Stromal cell of bone marrow (primary cell): ENCODE results near the gene KLHL15.
"Not testable (repeated sequence)": the region's sequence is repeated elsewhere in the genome, so short reads cannot be mapped to it uniquely, and the experiment has no call there.

Source experiments
- DNase-seq: peaks from one replicate; pipeline ENCODE4 v3.0.0-alpha.2; 2012; ENCODE audit warnings: low read depth

KLHL15 gene

DNA sequence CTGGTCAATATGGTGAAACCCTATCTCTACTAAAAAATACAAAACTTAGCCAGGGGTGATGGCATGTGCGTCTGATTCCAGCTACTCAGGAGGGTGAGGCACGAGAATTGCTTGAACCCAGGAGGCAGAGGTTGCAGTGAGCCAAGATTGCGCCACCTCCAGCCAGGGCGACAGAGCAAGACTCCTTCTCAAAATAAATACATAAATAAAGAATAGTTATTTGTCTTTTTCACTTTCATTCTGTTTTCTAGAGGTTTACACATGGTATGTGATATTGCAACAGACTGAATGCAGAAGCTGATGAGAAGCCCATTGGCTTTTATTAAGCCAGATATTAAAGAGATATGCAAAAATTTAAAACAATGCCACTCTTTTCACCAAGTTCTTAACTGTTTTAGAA, 8.2 kb downstream of the KLHL15 start:
- no peak for DNase-seq

DNA sequence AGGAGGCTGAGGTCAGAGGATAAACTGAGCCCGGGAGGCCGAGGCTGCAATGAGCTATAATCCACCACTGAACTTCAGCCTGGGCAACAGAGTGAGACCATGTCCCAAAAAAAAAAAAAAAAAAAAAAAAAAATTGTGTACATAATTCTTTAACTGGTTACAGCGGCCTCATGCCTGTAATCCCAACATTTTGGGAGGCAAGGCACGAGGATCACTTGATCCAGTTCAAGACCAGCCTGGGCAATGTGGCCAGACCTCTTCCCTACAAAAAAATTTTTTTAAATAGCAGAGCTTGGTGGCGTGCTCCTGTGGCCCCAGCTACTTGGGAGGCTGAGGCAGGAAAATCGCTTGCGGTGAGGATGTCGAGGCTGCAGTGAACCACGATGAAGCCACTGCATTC, 9.3 kb downstream of the KLHL15 start:
- DNase-seq, result no peak

DNA sequence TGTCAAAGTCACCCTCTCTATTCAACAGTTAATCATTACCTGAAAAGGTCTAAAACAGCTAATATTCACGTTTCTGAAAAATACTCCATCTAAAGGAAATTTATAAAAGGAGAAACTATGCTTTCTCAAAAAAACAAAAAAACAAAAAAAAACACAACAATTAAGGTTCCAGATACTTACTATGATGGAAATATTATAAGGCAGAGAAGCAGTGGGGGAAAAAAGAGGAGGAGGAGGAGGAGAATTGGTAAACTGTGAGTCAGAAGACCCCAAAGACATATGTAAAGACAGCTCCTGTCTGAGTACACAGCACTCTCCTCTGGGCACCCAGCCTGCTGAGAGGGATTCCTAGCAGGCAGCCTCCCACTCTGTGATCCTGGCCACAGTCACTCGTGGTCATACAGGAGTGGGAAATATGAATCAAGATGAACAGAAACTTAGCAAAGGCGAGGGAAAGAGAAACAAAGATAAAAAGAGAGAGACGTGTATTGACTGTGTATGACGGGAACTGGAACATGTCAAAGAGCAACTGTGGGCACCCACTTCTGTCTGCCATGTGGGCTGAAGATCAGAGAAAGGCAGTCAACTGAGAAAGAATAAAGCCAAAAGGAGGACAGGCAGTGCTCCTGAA, 12.5 kb downstream of the KLHL15 start:
- DNase-seq, result no peak

DNA sequence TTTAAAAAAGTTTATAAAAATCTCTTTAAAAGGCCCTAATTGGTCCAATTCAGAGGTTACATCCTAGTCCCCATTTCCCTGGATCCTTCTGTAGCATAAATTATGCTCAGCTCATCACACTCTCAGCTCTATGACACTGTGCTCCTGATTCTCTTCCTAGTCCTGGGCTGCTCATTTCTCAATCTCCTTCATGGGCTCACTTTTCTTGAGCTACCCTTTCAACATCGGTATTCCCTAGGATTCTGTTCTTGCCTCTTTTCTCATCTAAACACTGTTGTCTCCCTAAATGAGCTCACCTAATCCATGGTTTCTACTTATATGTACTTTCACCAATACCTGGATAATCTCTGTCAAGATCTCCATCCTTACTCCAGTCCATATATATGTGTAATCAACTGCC, 14.7 kb downstream of the KLHL15 start:
- no peak for DNase-seq

DNA sequence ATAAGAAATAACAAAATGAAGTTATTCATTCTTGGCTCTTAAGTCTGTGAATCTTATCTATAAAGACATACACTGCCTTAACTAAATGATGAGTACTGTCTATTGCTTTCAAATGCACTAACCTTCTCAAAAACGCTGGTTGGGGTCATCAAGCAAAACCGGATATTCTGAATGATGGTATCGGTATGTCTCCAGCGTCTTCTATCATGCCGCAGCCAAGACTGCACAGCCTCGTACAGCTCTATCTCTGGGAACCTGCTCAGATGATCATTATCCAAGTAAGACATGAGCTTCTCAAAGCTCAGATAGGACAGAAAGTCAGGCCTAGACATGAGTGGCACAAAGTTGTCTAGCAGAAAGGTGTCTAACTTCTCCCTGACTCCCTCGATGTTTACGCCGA, 21.1 kb downstream of the KLHL15 start:
- DNase-seq, result no peak

DNA sequence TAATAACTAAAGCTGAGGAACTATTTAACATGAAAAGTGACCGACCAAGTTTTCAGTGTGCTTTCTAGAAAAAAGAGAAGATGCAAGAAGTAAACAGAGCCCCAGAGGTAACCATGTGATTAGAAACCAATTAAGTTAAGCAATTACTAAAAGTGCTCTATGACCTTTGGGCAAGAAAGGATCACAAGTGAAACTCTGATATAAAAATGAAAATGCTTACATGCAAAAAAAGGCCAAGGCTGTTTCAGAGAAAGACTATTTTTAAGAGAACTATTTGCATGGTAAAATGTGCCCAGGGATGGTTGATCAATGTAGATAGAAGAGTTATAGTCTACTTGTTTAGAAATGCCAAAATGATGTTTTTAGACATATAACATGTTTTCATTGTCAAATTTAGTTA, 22.0 kb downstream of the KLHL15 start:
- no peak for DNase-seq

DNA sequence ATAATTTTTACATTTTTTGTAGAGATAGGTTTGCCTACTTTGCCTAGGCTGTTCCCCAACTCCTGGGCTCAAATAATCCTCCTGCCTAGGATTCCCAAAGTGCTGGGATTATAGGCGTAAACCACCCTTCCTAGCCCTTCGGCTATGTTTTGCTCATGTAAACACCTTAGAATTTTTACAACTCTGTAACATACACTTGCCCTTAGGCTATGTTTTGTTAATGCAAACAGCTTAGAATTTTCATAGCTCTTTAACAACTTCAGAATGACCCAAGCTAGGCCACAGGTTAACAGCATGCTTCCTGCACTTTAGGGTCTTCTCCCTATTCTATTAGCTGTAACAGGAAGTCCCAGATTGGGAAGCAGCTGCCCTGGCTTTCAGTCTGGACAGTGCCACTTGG, 24.2 kb downstream of the KLHL15 start:
- no peak for DNase-seq

DNA sequence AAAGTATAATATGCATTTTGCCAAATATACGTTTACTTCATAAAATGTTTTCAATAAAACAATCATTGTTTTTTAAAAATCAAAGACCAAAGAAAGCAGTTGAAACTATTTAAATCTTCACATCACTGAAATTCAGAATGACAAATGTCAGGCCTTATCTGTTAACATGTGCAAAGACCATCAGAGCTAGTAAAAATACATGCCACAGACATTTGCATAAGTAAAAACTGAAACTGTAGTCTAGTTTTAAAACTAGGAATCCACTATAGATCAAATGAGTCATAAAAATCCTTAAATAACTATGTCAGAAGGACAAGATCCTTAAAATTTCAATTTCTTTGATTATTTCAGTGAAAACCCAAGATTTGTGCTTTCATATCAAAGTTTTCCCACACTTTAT, 24.8 kb downstream of the KLHL15 start:
- no peak for DNase-seq

DNA sequence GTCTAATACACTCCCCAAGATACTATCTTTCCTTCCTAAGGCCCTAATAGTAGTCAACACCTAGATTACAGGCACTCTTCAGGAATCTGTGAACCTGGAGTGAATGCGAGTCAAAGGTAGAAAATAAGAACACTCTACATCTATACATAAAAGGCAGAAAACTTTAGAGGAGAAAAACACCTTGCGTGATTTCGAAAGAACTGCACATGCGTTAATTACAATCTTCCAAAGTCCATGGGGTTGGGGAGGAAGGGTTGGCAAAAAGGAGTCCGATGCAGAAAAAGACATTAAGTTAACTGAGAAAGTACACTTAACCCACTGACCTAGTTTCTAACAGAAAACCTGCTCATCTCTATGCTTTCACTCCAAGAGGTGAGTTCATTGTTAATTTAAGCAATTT, 27.3 kb downstream of the KLHL15 start:
- DNase-seq, result no peak

DNA sequence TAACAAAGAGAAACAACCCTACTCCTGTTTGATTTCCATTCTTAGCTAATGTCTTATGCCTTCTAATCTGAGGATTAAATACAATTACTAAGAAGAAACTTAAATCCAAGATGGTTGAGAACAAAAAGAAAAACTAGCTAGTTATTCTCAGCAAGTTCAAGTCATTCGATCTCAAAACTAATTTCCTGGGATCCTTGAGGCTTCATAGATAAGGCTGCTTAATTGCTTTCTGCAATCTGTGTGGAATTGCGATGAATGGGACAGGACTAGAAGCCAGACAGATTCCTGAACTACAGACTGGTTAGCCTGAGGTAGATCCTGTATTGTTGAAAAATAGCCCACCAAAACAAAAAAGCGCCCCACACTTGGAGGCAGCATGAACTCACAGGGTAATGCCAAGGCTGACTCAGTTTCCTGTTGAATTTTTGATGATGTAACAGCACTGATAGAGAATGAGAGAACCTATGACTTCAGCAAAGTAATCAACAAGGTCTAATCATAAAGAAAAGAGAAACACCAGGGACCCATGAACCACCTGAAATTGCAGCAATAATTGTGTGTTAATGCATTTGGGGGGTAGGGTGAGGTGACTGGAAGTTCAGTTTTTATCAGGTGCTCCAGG, 33.9 kb downstream of the KLHL15 start:
- no peak for DNase-seq

DNA sequence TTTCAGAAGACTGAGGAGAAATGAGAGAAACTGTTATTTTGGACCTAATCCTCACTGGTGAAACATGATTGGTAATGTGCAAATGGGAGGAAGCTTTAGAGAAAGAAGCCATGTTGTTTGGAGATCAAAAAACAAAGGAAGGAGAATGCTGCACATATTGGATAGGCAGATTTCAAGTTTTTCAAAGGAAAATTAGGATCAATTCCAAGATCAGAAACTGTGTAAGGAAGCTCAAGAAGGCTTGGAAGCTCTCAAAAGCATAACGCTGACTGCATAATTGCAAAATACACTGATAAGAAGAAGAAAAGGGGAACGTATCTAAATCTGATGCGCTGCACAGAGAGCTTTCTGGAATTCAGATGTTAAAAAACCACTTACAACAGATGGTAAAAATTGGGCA, 34.6 kb downstream of the KLHL15 start:
- no peak for DNase-seq

DNA sequence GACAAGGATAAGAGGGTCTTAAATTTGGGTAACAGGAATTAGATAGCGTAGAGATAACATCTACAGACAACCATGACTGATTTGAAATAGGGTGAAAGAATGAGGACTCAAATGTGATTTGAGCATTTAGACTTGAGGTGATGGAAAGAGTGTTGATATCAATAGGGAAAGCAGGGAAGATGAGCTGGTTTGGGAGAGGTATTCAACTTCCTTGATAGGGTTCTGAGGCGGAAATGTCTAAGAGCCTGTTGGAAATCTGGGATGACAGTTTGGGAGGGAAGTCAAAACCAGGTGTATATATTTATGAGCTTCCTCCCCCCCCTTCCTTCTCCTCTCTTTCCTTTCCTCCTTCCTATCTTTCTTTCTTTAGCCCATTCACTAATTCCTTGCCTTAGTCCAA, 36.5 kb downstream of the KLHL15 start:
- no peak for DNase-seq

DNA sequence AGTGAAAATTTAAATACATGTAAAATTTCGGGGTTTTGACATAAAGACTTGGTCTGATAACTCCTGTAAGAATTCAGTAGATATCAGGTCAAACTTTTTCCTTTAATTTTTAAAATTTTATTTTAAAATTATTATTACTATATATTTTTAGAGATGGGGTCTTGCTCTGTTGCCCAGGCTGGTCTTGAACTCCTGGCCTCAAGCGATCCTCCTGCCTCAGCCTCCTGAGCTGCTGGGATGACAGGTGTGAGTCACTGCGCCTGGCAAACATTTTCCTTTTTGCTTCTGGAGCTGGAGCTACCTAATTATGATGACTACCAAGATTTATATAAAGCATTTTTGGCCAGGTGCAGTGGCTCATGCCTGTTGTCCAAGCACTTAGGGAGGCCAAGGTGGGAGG, 37.3 kb downstream of the KLHL15 start:
- no peak for DNase-seq

DNA sequence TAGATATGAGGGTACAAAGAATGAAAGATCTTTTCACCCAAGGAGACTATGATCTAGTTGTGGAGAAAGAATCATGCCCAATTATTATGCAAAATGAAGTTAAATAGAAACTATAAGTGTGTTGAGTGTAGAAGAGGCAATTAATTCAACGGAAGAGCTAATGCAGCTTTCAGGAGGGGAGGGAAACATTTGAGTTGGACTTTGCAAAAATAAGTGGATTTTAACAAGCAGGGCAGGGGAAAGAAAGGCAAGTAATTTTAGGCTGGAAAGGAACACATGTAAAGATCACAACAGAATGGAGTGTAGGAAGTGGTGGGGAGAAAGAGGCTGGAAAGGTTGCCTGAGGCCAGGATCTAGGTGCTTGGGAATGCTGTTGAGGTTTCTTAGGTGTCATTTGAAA, 44.1 kb downstream of the KLHL15 start:
- no peak for DNase-seq

DNA sequence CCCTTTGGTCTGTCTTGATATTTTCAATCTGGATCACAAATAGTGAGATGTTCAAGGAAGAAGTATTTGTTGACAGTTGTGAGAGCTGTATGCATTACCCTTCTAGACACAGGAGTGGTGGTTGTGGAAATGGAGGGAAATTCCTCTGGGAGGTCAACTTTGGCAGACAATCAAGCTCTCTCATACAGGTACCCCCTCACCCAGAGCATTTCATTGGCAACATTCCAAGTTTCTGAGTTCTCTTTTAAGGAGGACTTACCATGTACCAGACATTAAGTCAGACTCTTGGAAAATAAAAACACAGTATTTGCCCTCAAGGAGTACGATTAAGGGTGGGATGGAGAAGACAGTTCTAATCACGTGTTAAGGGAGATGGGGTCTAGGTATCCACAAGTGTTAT, 45.3 kb downstream of the KLHL15 start:
- no peak for DNase-seq

DNA sequence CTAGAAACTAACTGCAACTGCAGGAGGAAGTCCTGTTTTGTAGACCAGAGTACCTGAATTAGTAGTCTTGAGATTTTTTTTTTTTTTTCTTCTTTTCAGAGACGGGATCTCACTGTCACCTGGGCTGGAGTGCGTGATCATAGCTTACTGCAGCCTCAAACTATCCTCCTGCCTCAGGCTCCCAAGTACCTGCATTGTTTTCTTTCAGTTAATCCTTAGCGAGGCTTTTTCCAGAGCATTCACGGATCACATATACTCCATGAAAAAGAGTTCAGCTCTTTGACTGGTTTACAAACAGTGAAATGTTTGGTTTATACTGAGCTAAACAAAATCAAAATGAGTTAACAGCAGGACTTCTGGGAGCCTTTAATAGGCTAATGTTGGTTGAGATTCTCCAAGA, 45.8 kb downstream of the KLHL15 start:
- DNase-seq, result no peak

DNA sequence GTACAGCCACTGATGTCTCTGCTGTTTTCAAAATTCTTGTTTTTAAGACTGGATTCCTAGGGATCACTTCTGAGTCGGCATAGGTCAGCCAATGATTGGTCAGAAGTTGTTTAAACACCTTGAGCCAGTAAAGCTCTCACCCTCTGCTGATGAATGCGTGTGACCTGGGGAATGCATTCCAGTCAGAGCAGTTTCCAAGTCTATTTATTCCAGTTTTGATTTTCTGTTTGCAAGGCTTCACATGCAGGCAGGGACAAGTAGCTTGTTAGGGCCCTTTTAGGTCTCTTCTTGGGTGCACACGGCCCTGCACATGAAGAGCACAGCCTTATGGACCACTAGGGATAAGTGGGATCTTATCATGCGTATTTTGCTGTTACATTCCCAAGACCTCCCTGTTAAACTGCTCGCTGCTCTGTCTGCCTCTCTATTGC, 47.0 kb downstream of the KLHL15 start:
- no peak for DNase-seq

DNA sequence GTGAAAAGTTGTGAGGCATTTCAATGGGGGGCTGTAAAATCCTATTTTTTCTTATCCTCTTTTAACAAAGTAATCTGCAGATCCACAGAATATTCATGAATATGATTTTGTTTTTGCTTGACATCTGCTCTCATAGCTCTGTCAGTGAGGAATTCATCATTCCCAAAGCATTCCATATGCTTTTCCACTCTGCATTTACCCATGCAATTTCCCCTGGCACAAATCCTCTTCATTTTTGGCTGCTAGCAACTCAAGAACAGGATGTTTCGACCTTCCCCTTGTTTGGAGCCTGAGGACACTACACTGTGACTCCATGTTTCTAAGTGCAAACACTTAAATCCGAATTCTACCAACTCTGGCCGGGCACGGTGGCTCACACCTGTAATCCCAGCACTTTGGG, 48.5 kb downstream of the KLHL15 start:
- no peak for DNase-seq

DNA sequence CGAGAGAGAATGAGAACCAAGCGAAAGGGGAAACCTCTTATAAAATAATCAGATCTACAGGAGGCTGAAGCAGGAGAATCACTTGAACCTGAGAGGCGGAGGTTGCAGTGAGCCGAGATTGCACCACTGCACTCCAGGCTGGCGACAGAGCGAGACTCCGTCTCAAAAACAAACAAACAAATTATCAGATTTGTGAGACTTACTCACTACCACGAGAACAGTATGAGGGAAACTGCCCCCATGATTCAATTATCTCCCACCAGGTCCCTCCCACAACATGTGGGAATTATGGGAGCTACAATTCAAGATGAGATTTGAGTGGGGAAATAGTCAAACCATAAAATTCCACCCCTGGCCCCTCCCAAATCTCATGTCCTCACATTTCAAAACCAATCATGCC, 61.4 kb downstream of the KLHL15 start:
- not testable (repeated sequence) for DNase-seq

DNA sequence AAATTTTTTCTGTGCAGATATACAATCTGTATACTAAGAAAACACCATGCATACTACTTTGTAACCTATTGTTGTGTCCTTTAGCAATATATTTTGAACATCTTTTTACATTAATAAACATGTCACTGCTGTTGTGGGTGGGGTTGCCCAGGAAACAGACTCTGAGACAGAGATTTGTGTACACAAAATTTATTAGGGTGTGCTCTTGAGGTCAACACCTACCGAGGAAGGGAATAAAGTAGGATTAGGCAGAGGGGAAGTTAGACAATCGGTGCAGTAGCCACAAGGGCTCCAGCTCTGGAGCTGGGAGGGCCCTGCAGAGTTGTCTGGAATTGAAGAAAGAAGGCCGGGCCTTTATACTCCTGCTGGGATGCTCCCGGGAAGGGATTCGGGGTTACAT, 62.8 kb downstream of the KLHL15 start:
- DNase-seq, result no peak

DNA sequence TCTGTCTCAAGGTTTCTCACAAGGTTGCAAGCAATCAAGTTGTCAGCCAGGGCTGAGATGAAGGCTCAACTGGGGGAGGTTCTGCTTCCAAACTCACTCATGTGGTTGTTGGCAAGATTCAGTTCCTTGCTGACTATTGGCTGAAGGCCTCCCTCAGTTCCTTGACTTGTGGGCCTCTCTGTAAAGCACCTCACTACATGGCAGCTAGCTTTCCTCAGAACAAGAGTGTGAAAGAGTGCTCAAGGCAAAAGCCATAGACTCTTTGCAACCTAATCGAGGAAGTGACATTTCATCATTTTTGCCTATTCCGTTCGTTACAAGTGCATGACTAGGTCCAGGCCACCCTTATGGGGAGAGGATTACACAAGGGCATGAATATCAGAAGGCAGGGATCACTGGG, 67.2 kb downstream of the KLHL15 start:
- DNase-seq, result no peak

DNA sequence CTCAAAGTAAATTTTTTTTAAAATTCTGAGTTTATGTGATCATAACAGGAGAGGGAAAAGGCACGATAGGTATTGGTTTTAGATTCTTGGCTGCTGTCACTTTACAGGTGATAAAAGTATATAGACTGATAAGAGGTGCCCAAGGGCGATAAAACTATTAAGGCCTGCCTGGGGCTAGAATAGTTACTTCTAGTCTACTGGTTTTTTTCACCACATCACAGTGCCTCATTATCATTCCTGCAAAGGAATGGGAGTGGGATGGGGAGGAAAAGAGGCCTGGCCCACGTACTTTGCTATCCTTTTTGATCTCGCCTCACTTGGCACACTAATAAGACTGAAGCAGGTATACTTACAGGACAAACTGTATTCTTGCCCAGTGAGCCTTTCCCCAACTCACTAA, 72.6 kb downstream of the KLHL15 start:
- DNase-seq, result no peak

DNA sequence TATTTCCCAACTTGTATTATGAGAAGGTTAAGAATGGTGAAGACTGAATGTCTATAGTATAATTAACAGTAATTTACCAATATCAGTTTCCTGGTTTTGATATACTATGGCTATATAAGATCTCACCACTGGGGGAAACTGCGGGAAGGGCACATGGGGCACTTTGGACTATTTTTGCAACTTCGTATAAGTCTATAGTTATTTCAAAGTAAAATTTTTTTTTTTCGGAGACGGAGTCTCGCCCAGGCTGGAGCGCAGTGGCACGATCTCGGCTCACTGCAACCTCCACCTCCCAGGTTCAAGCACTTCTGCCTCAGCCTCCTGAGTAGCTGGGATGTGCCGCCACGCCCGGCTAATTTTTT, 73.1 kb downstream of the KLHL15 start:
- no peak for DNase-seq
